GM10266 (cell line): ENCODE data around the gene PHB1.

Experiments used
- DNase-seq: peaks from one replicate; pipeline ENCODE4 v3.0.0; 2012; ENCODE audit errors: extremely low spot score
- TF ChIP-seq, protein P1 (sequence below): IDR thresholded peaks from 2 replicates; pipeline ENCODE4 v1.5.1; 2012; ENCODE audit warnings: mild to moderate bottlenecking, low read depth; ENCODE audit not compliant: control insufficient read depth, insufficient read depth; ENCODE audit errors: missing control alignments

Gene PHB1

GRCh38 chr17:49456183-49456965 lies 41.7 kb upstream of the PHB1 start:
- DNase-seq = no peak

GRCh38 chr17:49455272-49455861 lies 40.7 kb upstream of the PHB1 start:
- DNase-seq = no peak
- TF ChIP-seq, protein P1, sequence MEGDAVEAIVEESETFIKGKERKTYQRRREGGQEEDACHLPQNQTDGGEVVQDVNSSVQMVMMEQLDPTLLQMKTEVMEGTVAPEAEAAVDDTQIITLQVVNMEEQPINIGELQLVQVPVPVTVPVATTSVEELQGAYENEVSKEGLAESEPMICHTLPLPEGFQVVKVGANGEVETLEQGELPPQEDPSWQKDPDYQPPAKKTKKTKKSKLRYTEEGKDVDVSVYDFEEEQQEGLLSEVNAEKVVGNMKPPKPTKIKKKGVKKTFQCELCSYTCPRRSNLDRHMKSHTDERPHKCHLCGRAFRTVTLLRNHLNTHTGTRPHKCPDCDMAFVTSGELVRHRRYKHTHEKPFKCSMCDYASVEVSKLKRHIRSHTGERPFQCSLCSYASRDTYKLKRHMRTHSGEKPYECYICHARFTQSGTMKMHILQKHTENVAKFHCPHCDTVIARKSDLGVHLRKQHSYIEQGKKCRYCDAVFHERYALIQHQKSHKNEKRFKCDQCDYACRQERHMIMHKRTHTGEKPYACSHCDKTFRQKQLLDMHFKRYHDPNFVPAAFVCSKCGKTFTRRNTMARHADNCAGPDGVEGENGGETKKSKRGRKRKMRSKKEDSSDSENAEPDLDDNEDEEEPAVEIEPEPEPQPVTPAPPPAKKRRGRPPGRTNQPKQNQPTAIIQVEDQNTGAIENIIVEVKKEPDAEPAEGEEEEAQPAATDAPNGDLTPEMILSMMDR = no peak

More at GRCh38 chr17:49456183-49456965, 41.7 kb upstream of the PHB1 start:
- TF ChIP-seq, protein P1 = no peak

GRCh38 chr17:49454050-49454449 lies 39.4 kb upstream of the PHB1 start:
- no peak for DNase-seq
- TF ChIP-seq, protein P1 = no peak

GRCh38 chr17:49452661-49453060 lies 38.0 kb upstream of the PHB1 start:
- TF ChIP-seq, protein P1 = no peak
- DNase-seq = no peak

DNA sequence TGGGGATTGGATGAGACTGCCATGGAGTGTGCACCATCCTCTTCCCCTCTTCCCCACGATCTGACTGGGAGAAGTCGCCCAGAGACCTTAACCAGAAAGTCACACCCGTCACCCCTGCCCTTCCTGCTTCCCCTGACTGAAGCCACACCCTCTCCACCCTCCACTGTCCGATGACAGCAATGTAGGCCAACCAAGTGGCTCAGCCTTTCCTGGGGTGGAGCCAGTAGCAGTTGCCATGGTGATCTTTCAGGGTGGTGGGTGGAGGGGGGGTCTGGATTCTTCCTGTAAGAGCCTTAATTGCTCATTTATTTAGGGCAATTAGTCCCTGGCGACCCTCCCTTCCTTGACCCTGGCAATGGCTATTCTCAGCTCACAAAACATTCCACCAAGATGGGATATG lies 37.5 kb upstream of the PHB1 start:
- DNase-seq = no peak
- TF ChIP-seq, protein P1 = no peak

GRCh38 chr17:49450735-49451134 lies 36.1 kb upstream of the PHB1 start:
- no peak for DNase-seq

DNA sequence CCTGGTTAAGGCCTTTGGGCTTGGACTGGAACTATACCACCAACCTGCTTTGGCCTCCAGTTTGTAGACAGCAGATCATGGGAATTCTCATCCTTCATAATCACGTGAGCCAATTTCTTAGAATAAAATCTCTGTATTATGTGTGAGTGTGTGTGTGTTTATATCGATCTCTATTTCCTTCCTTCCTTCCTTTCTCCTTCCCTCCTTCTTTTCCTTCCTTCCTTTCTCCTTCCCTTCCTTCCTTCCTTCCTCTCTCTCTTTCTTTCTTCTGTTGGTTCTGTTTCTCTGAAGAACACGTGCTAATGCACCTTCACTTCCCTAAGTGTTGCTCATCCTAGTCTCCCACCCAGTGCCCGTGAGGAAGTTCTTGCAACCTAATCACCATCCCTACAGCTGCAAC lies 35.5 kb upstream of the PHB1 start:
- TF ChIP-seq, protein P1 = no peak
- no peak for DNase-seq

More at GRCh38 chr17:49450735-49451134, 36.1 kb upstream of the PHB1 start:
- TF ChIP-seq, protein P1 = no peak
